SK-N-SH (cell line): ENCODE data around the gene NKAIN4. TPM values are rescaled to one million over a fixed set of nuclear protein-coding genes. Genes with fewer than 3 reads are reported as not detected.

ENCODE experiments used
- CTCF ChIA-PET: fragments of 300-600, 350-600 bp; formaldehyde crosslinking; extraction: SDS; loops from one replicate; lab custom pipeline; 2021; lab: Yijun Ruan, JAX
- POLR2A ChIA-PET: fragments of 350-600 bp; sonication (Branson Sonifier 250); formaldehyde crosslinking; extraction: SDS; loops from one replicate; lab custom pipeline; 2020; ENCODE audit warnings: antibody characterized with exemption, inconsistent platforms; lab: Yijun Ruan, JAX
- DNase-seq: peaks from one replicate; pipeline ENCODE4 v3.0.0; 2012
- H2AFZ ChIP-seq: fragments of 200-600 bp; sonication (generic); 2 replicates; pipeline ENCODE4 v1.8.1; 2016; ENCODE audit warnings: antibody characterized with exemption, mild to moderate bottlenecking, low read depth
- H3F3A ChIP-seq: fragments of 200-600 bp; sonication (generic); replicated peaks from 2 replicates; pipeline ENCODE3; 2016; ENCODE audit warnings: antibody characterized with exemption, mild to moderate bottlenecking; ENCODE audit not compliant: insufficient read depth
- H3K27ac ChIP-seq, 2 experiments: fragments of 200-500 bp in 1 of 2; fragments of 200-600 bp in 1 of 2; sonication (Bioruptor generic) in 1 of 2; sonication (generic), shearing (Covaris generic) in 1 of 2; 2 replicates each; pipeline versions ENCODE4 v1.5.1 to v1.6.1; 2014 to 2016; ENCODE audit warnings: low read depth in 2 of 2, inconsistent platforms in 1 of 2, low read length in 1 of 2, mild to moderate bottlenecking in 1 of 2, mixed read lengths in 1 of 2
- H3K27me3 ChIP-seq: fragments of 200-600 bp; sonication (generic), shearing (Covaris generic); 2 replicates; pipeline ENCODE4 v1.6.1; 2016; ENCODE audit warnings: mixed run types; ENCODE audit not compliant: insufficient read depth
- H3K36me3 ChIP-seq, 2 experiments: fragments of 200-500 bp in 1 of 2; fragments of 200-600 bp in 1 of 2; sonication (Bioruptor generic) in 1 of 2; sonication (generic) in 1 of 2; replicated peaks in 1 of 2; 2 replicates each; pipeline versions ENCODE3 to v1.5.1; 2014 to 2016; ENCODE audit warnings: low read length in 1 of 2, mild to moderate bottlenecking in 1 of 2; ENCODE audit not compliant: insufficient read depth in 2 of 2, control insufficient read depth in 1 of 2
- H3K4me1 ChIP-seq, 2 experiments: fragments of 200-500 bp in 1 of 2; fragments of 200-600 bp in 1 of 2; sonication (Bioruptor generic) in 1 of 2; sonication (generic), shearing (Covaris generic) in 1 of 2; 2 replicates each; pipeline versions ENCODE4 v1.5.1 to v1.6.1; 2014 to 2016; ENCODE audit warnings: low read depth in 1 of 2, low read length in 1 of 2, mixed run types in 1 of 2; ENCODE audit not compliant: insufficient read depth in 2 of 2, control insufficient read depth in 1 of 2
- H3K4me2 ChIP-seq: fragments of 200-600 bp; sonication (generic), shearing (Covaris generic); 2 replicates; pipeline ENCODE4 v1.6.1; 2017; ENCODE audit warnings: mixed run types
- H3K4me3 ChIP-seq, 2 experiments: fragments of 200-500 bp in 1 of 2; fragments of 200-600 bp in 1 of 2; sonication (Bioruptor generic) in 1 of 2; sonication (generic), shearing (Covaris generic) in 1 of 2; 2 replicates each; pipeline versions ENCODE4 v1.5.1 to v1.8.1; 2014 to 2016; ENCODE audit warnings: low read depth in 2 of 2, inconsistent platforms in 1 of 2, low read length in 1 of 2, mild to moderate bottlenecking in 1 of 2, mixed read lengths in 1 of 2, moderate library complexity in 1 of 2
- H3K79me2 ChIP-seq: fragments of 200-600 bp; sonication (generic); 2 replicates; pipeline ENCODE4 v1.8.1; 2017; ENCODE audit warnings: mild to moderate bottlenecking; ENCODE audit not compliant: insufficient read depth
- H3K9ac ChIP-seq: fragments of 200-600 bp; sonication (generic); 2 replicates; pipeline ENCODE4 v1.6.1; 2017; ENCODE audit warnings: mixed run types
- H3K9me2 ChIP-seq: fragments of 200-600 bp; sonication (generic); 2 replicates; pipeline ENCODE4 v1.6.1; 2017; ENCODE audit warnings: mixed run types
- H3K9me3 ChIP-seq: fragments of 200-600 bp; sonication (generic); 2 replicates; pipeline ENCODE4 v1.6.1; 2017; ENCODE audit warnings: mixed run types, mild to moderate bottlenecking, moderate library complexity
- H4K20me1 ChIP-seq: fragments of 200-600 bp; sonication (generic); 2 replicates; pipeline ENCODE4 v1.6.1; 2017; ENCODE audit warnings: mild to moderate bottlenecking, mixed run types; ENCODE audit not compliant: insufficient read depth
- ELF1 ChIP-seq: IDR thresholded peaks from 2 replicates; pipeline ENCODE4 v1.4.0; 2012
- EP300 ChIP-seq, 2 experiments: IDR thresholded peaks; 2 replicates each; pipeline versions ENCODE4 v1.4.0 to v1.6.1; 2012; ENCODE audit warnings: borderline replicate concordance in 1 of 2, low read depth in 1 of 2, low read length in 1 of 2
- EZH2phosphoT487 ChIP-seq: fragments of 200-600 bp; sonication (generic); IDR thresholded peaks from 2 replicates; pipeline ENCODE4 v1.6.1; 2017; ENCODE audit warnings: low read depth, mixed run types, mild to moderate bottlenecking, antibody characterized with exemption, moderate library complexity, borderline replicate concordance
- IRF3 ChIP-seq: fragments of 150-350 bp; IDR thresholded peaks from 2 replicates; pipeline ENCODE4 v1.6.1; 2016; ENCODE audit warnings: mild to moderate bottlenecking, low read depth, low read length
- JUND ChIP-seq: IDR thresholded peaks from 2 replicates; pipeline ENCODE4 v1.4.0; 2012
- NRF1 ChIP-seq: IDR thresholded peaks from 2 replicates; pipeline ENCODE4 v1.6.1; 2012; ENCODE audit warnings: low read depth, mild to moderate bottlenecking, low read length
- RCOR1 ChIP-seq: fragments of 150-350 bp; IDR thresholded peaks from 2 replicates; pipeline ENCODE4 v1.6.1; 2017; ENCODE audit warnings: antibody characterized with exemption, low read length
- RFX5 ChIP-seq: IDR thresholded peaks from 2 replicates; pipeline ENCODE4 v1.6.1; 2012; ENCODE audit warnings: mild to moderate bottlenecking, improper control_type of control experiment, low read length
- SMC3 ChIP-seq: IDR thresholded peaks from 2 replicates; pipeline ENCODE4 v1.6.1; 2012; ENCODE audit warnings: low read depth, low read length, improper control_type of control experiment
- TAF1 ChIP-seq: IDR thresholded peaks from 2 replicates; pipeline ENCODE4 v1.6.1; 2012; ENCODE audit warnings: low read depth, mild to moderate bottlenecking, low read length, moderate library complexity, borderline replicate concordance
- TEAD4 ChIP-seq: IDR thresholded peaks from 2 replicates; pipeline ENCODE4 v1.4.0; 2012; ENCODE audit warnings: mild to moderate bottlenecking, borderline replicate concordance; ENCODE audit not compliant: insufficient read depth
- ZBTB33 ChIP-seq: IDR thresholded peaks from 2 replicates; pipeline ENCODE4 v1.4.0; 2012; ENCODE audit warnings: low read depth, borderline replicate concordance
- WGBS: methylation state at CpG from one replicate; pipeline ENCODE4 v1.1.6; 2017; ENCODE audit warnings: low lambda C conversion rate; 5-methylcytosine and 5-hydroxymethylcytosine counted together
- polyA plus RNA-seq, 3 experiments: library from polyadenylated mRNA; depleted of rRNA; stranded (reverse); fragments of >200 nt; gene quantifications; 2 replicates each; pipeline ENCODE4 v1.2.3, GENCODE V29; 2012
- TF ChIP-seq, protein P1 (sequence below): fragments of 150-350 bp; IDR thresholded peaks from 2 replicates; pipeline ENCODE4 v1.6.1; 2017; ENCODE audit warnings: antibody characterized with exemption, low read length, low read depth, borderline replicate concordance

Gene NKAIN4
- polyA plus RNA-seq, 1 of the 3 experiments (the other 2 are of a cell fraction), result not detected

GRCh38 chr20:63286781-63287696 lies 32.8 kb upstream of the NKAIN4 start:
- TF ChIP-seq JUND, result no peak
- no peak for TF ChIP-seq SMC3
- TF ChIP-seq RFX5, result no peak
- TF ChIP-seq, protein P1, sequence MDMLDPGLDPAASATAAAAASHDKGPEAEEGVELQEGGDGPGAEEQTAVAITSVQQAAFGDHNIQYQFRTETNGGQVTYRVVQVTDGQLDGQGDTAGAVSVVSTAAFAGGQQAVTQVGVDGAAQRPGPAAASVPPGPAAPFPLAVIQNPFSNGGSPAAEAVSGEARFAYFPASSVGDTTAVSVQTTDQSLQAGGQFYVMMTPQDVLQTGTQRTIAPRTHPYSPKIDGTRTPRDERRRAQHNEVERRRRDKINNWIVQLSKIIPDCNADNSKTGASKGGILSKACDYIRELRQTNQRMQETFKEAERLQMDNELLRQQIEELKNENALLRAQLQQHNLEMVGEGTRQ, result no peak
- TF ChIP-seq RCOR1, result no peak
- TF ChIP-seq ZBTB33, result no peak
- TF ChIP-seq EP300 (IDR thresholded peaks at IDR 0.05; ENCODE audit: borderline replicate concordance in 1 of 2, low read depth in 1 of 2, low read length in 1 of 2), result no peak
- no peak for TF ChIP-seq ELF1
- TF ChIP-seq IRF3, result no peak
- TF ChIP-seq TAF1, result no peak
- no peak for TF ChIP-seq TEAD4
- no peak for TF ChIP-seq EZH2phosphoT487
- TF ChIP-seq NRF1, result no peak
- Histone ChIP-seq H3K4me3 (no peak overlapping the region), H3K27ac (no peak overlapping the region), H2AFZ (no peak overlapping the region), H3K9me2 (no peaks in the 10 kb centered on the region), H3K36me3 (peaks cover 0 to 65% of the 10 kb centered on the region in 2 experiments), H3K4me2 (no peak overlapping the region), H4K20me1 (peaks cover 20% of the 10 kb centered on the region; the same call in 1 of the 2 replicates), H3K9me3 (no peaks in the 10 kb centered on the region), H3K79me2 (peaks cover 3% of the 10 kb centered on the region; the same call in 1 of the 2 replicates), H3K27me3 (no peaks in the 10 kb centered on the region), H3K4me1 (no peaks in the 10 kb centered on the region; a peak in 1 of 4 replicates), H3F3A (peaks cover 2% of the 10 kb centered on the region), H3K9ac (no peak overlapping the region)
- ChIA-PET POLR2A (interaction anchor here (1.7 kb wide), 1 partner anchor 14 kb away, joined by 7 read pairs; the partner anchor contains the start of gene ARFGAP1), CTCF (interaction anchor here (0.9 to 3.2 kb wide), 5 partner anchors 8 to 95 kb away, joined by 3 to 13 read pairs (median 6); partner anchors contain the start of gene ARFGAP1)
- DNase-seq, result no peak
- WGBS, result 94% methylated on average over 13 of the region's 23 CpGs
